Body of pancreas (tissue), 4 donors: ENCODE results near the gene BTG4. TPM values are rescaled to one million over a fixed set of nuclear protein-coding genes. Genes with fewer than 3 reads are reported as not detected.

ENCODE experiments used
- ATAC-seq: fragments of 150-250 bp; one replicate; pipeline ENCODE4 v1.9.1; 2016
- DNase-seq, 4 donors: peaks; one replicate each; pipeline ENCODE4 v3.0.0-alpha.2; 2019
- H3K27ac ChIP-seq, 4 donors: fragments of 200-600 bp; sonication (generic); 1 replicate in 3 of 4; 2 replicates in 1 of 4; pipeline versions ENCODE4 v1.5.1 to v1.6.1; 2016 to 2019; ENCODE audit warnings: mild to moderate bottlenecking in 1 of 4, mixed read lengths in 1 of 4, moderate library complexity in 1 of 4
- H3K27me3 ChIP-seq, 2 donors: fragments of 200-600 bp; sonication (generic); one replicate each; pipeline ENCODE4 v1.6.0; 2016; ENCODE audit warnings: mild to moderate bottlenecking in 1 of 2
- H3K36me3 ChIP-seq, 2 donors: fragments of 200-600 bp; sonication (generic); replicated peaks in 1 of 2; 2 replicates each; pipeline ENCODE4 v1.5.1; 2016; ENCODE audit warnings: low read depth in 2 of 2; ENCODE audit not compliant: insufficient read depth in 1 of 2
- H3K4me1 ChIP-seq: fragments of 200-600 bp; sonication (generic); one replicate; pipeline ENCODE4 v1.6.0; 2016
- H3K4me3 ChIP-seq, 2 donors: fragments of 200-600 bp; sonication (generic); 1 replicate in 1 of 2; 2 replicates in 1 of 2; pipeline ENCODE4 v1.5.1; 2016 to 2019
- H3K9me3 ChIP-seq, 3 donors: fragments of 200-600 bp; sonication (generic); 1 replicate in 2 of 3; 2 replicates in 1 of 3; pipeline ENCODE4 v1.5.1; 2016
- CTCF ChIP-seq, 7 experiments: fragments of 450-650 bp in 4 of 7; fragments of 200-600 bp in 3 of 7; sonication (generic) in 3 of 7; IDR thresholded peaks; one replicate each; pipeline ENCODE4 v1.5.1; 2016 to 2019; ENCODE audit warnings: antibody characterized with exemption in 7 of 7
- POLR2A ChIP-seq, 3 donors: fragments of 450-650 bp; IDR thresholded peaks; one replicate each; pipeline ENCODE4 v1.6.1; 2016; ENCODE audit warnings: antibody characterized with exemption in 3 of 3, mild to moderate bottlenecking in 2 of 3
- WGBS, 2 donors: methylation state at CpG; one replicate each; pipeline ENCODE4 v1.1.5; 2017; 5-methylcytosine and 5-hydroxymethylcytosine counted together
- intact Hi-C: fragments of 100-400 bp; cut with DNase I; formaldehyde crosslinking; loops from one replicate; pipeline ENCODE4 v1.15.1; 2023
- total RNA-seq, 2 donors: library from RNA; depleted of rRNA; stranded (reverse); fragments of >200 nt; gene quantifications; one replicate each; pipeline ENCODE4 v1.1.0, GENCODE V29; 2016

The BTG4 gene
- total RNA-seq, 2 donors from 2014 or later = not detected

GRCh38 chr11:111494040-111494439, 18.1 kb downstream of the BTG4 start:
- TF ChIP-seq POLR2A (IDR thresholded peaks at IDR 0.05) (no peak), CTCF (IDR thresholded peaks at IDR 0.05) (no peak)
- no peak for DNase-seq
- Histone ChIP-seq H3K36me3 (no peaks in the 10 kb centered on the region), H3K9me3 (no peaks in the 10 kb centered on the region), H3K27me3 (no peaks in the 10 kb centered on the region), H3K4me3 (no peak overlapping the region), H3K4me1 (no peaks in the 10 kb centered on the region), H3K27ac (no peak overlapping the region)
- WGBS, 2 donors = 36 to 60% methylated on average over 1 of the region's 1 CpG
- no peak for ATAC-seq
- intact Hi-C loops = no loop called here

GRCh38 chr11:111490496-111490895, 21.7 kb downstream of the BTG4 start:
- WGBS, 2 donors = 88 to 90% methylated on average over 1 of the region's 1 CpG
- H3K9me3 ChIP-seq = no peaks in the 10 kb centered on the region
- H3K27ac ChIP-seq = no peak overlapping the region
- no peaks in the 10 kb centered on the region for H3K4me1 ChIP-seq
- intact Hi-C loops = no loop called here
- H3K4me3 ChIP-seq = no peak overlapping the region
- no peaks in the 10 kb centered on the region for H3K36me3 ChIP-seq
- DNase-seq = no peak
- no peak for ATAC-seq
- no peaks in the 10 kb centered on the region for H3K27me3 ChIP-seq
- no peak for TF ChIP-seq CTCF (IDR thresholded peaks at IDR 0.05)

GRCh38 chr11:111483431-111483830, 28.8 kb downstream of the BTG4 start:
- DNase-seq (no peak), ATAC-seq (no peak)
- intact Hi-C loops = no loop called here
- Histone ChIP-seq H3K27me3 (no peaks in the 10 kb centered on the region), H3K36me3 (no peaks in the 10 kb centered on the region), H3K27ac (no peak overlapping the region), H3K9me3 (no peaks in the 10 kb centered on the region), H3K4me1 (no peaks in the 10 kb centered on the region), H3K4me3 (no peak overlapping the region)
- TF ChIP-seq CTCF (IDR thresholded peaks at IDR 0.05) (no peak), POLR2A (IDR thresholded peaks at IDR 0.05) (no peak)

- Histone ChIP-seq H3K4me1 (no peaks in the 10 kb centered on the region), H3K27me3 (no peaks in the 10 kb centered on the region), H3K27ac (no peak overlapping the region), H3K36me3 (no peaks in the 10 kb centered on the region), H3K4me3 (no peak overlapping the region), H3K9me3 (no peaks in the 10 kb centered on the region)
- ATAC-seq (no peak), DNase-seq (no peak)
- intact Hi-C loops = no loop called here
- WGBS, 2 donors = 49 to 60% methylated on average over 1 of the region's 1 CpG
- peak in 1 of 7 experiments; percentile 23 for TF ChIP-seq CTCF (IDR thresholded peaks at IDR 0.05)
- TF ChIP-seq POLR2A (IDR thresholded peaks at IDR 0.05) = no peak
Measured at GRCh38 chr11:111479666-111480065, 32.5 kb downstream of the BTG4 start.

- Histone ChIP-seq H3K27ac (no peak overlapping the region), H3K4me3 (no peak overlapping the region), H3K9me3 (no peaks in the 10 kb centered on the region), H3K36me3 (no peaks in the 10 kb centered on the region), H3K27me3 (no peaks in the 10 kb centered on the region), H3K4me1 (no peaks in the 10 kb centered on the region)
- WGBS, 2 donors = 59 to 82% methylated on average over 2 of the region's 2 CpGs
- ATAC-seq (no peak), DNase-seq (no peak)
- TF ChIP-seq CTCF (IDR thresholded peaks at IDR 0.05) = no peak
- no peak for TF ChIP-seq POLR2A (IDR thresholded peaks at IDR 0.05)
- intact Hi-C loops = no loop called here
Measured at GRCh38 chr11:111477898-111478297, 34.3 kb downstream of the BTG4 start.
